EL (cell line): ENCODE data around the gene VANGL1.
"Not testable (repeated sequence)": the region's sequence is repeated elsewhere in the genome, so short reads cannot be mapped to it uniquely, and the experiment has no call there.

Experiments used
- DNase-seq: peaks from one replicate; pipeline ENCODE4 v3.0.0-alpha.2; 2016

Gene VANGL1

GRCh38 chr1:115641762-115642167, at the start of gene VANGL1:
Gene VANGL1, plus strand, starts transcription at chr1:115641970. Its CDS starts 9,444 bp downstream, at chr1:115651414.
- peak; percentile 76 for DNase-seq

- no peak for DNase-seq
Observed at GRCh38 chr1:115592264-115592663, 49.5 kb upstream of the VANGL1 start.

GRCh38 chr1:115593365-115594259, 48.2 kb upstream of the VANGL1 start:
- no peak for DNase-seq

GRCh38 chr1:115594600-115594999, 47.2 kb upstream of the VANGL1 start:
- DNase-seq: no peak

- peak; percentile 98 for DNase-seq
Observed at GRCh38 chr1:115595279-115596079, 46.3 kb upstream of the VANGL1 start.

GRCh38 chr1:115596080-115596780, 45.5 kb upstream of the VANGL1 start:
- peak; percentile 66 for DNase-seq

GRCh38 chr1:115604508-115604907, 37.3 kb upstream of the VANGL1 start:
- no peak for DNase-seq

- DNase-seq: no peak
Observed at GRCh38 chr1:115606305-115606704, 35.5 kb upstream of the VANGL1 start.

GRCh38 chr1:115609021-115609420, 32.7 kb upstream of the VANGL1 start:
- DNase-seq: no peak

GRCh38 chr1:115613767-115614166, 28.0 kb upstream of the VANGL1 start:
- DNase-seq: no peak

GRCh38 chr1:115620453-115620852, 21.3 kb upstream of the VANGL1 start:
- no peak for DNase-seq

GRCh38 chr1:115620950-115621349, 20.8 kb upstream of the VANGL1 start:
- no peak for DNase-seq

GRCh38 chr1:115624859-115625258, 16.9 kb upstream of the VANGL1 start:
- no peak for DNase-seq

- no peak for DNase-seq
Observed at GRCh38 chr1:115630342-115630741, 11.4 kb upstream of the VANGL1 start.

GRCh38 chr1:115632251-115633026, 9.3 kb upstream of the VANGL1 start:
- no peak for DNase-seq

- not testable (repeated sequence) for DNase-seq
Observed at GRCh38 chr1:115633606-115634005, 8.2 kb upstream of the VANGL1 start.

GRCh38 chr1:115637247-115637646, 4.5 kb upstream of the VANGL1 start:
- DNase-seq: not testable (repeated sequence)

GRCh38 chr1:115640384-115640783, 1.4 kb upstream of the VANGL1 start:
- no peak for DNase-seq

GRCh38 chr1:115642168-115643072, 650 bp downstream of the VANGL1 start:
- DNase-seq: peak; percentile 54

- DNase-seq: no peak
Observed at GRCh38 chr1:115643225-115643624, 1.5 kb downstream of the VANGL1 start.

- DNase-seq: no peak
Observed at GRCh38 chr1:115643666-115644065, 1.9 kb downstream of the VANGL1 start.
